Ovary (tissue), 9 donors: ENCODE measurements around the gene DGUOK. TPM values are rescaled to one million over a fixed set of nuclear protein-coding genes. Genes with fewer than 3 reads are reported as not detected.

Experiments used
- DNase-seq, 5 donors: peaks; one replicate each; pipeline ENCODE4 v3.0.0-alpha.2; 2019 to 2020
- H3K27ac ChIP-seq, 2 donors: fragments of 200-600 bp; one replicate each; pipeline versions ENCODE4 v1.5.1 to v1.8.0; 2019 to 2022
- H3K27me3 ChIP-seq: fragments of 200-600 bp; one replicate; pipeline ENCODE4 v1.8.0; 2022
- H3K36me3 ChIP-seq: fragments of 200-600 bp; sonication (generic); one replicate; pipeline ENCODE4 v1.5.1; 2019
- H3K4me1 ChIP-seq: one replicate; pipeline ENCODE4 v1.8.1; 2013; ENCODE audit warnings: mild to moderate bottlenecking, moderate library complexity; ENCODE audit not compliant: insufficient read depth
- H3K4me3 ChIP-seq: fragments of 200-600 bp; sonication (generic); one replicate; pipeline ENCODE4 v1.5.1; 2017
- H3K9me3 ChIP-seq, 2 donors: fragments of 200-600 bp in 1 of 2; sonication (generic) in 1 of 2; one replicate each; pipeline versions ENCODE4 v1.5.1 to v1.8.1; 2013 to 2019; ENCODE audit warnings: mild to moderate bottlenecking in 1 of 2, moderate library complexity in 1 of 2
- EP300 ChIP-seq: sonication (generic); formaldehyde crosslinking; IDR thresholded peaks from one replicate; pipeline ENCODE4 v1.6.1; 2017; ENCODE audit warnings: antibody characterized with exemption
- POLR2A ChIP-seq: fragments of 450-650 bp; IDR thresholded peaks from one replicate; pipeline ENCODE4 v1.6.1; 2017; ENCODE audit warnings: antibody characterized with exemption, mild to moderate bottlenecking, moderate library complexity
- WGBS, 3 donors: extraction: QIAGEN DNeasy Blood & Tissue Kit in 1 of 3; methylation state at CpG; one replicate each; pipeline versions ENCODE4 v1.1.5 to v1.1.7; 2013 to 2017; 5-methylcytosine and 5-hydroxymethylcytosine counted together
- intact Hi-C, 4 donors: fragments of 100-400 bp; cut with DNase I; formaldehyde crosslinking; loops; one replicate each; pipeline versions ENCODE4 v1.11.0 to v1.15.1; 2022 to 2023
- polyA plus RNA-seq, 2 donors: library from polyadenylated mRNA; stranded (reverse); fragments of 200-250 nt in 1 of 2; fragments of 350-450 nt in 1 of 2; fragmentation: Illumina TruSeq in 1 of 2; extraction: RNeasy Lipid Tissue Mini Kit (QIAGEN cat#74804) in 1 of 2; gene quantifications; one replicate each; pipeline ENCODE4 v1.2.3, GENCODE V29; 2013 to 2014
- total RNA-seq, 7 donors: library from RNA; depleted of rRNA in 2 of 7; stranded (reverse); fragments of >200 nt in 2 of 7; fragmentation: NEBNext Ultra II Directional in 3 of 7; extraction: Animal tissue kit (Norgen Biotek cat#: 25700) in 3 of 7; gene quantifications; one replicate each; pipeline versions ENCODE4 v1.1.0 to v1.2.4, GENCODE V29; 2016 to 2023
- TF ChIP-seq, protein P1 (sequence below), 3 donors: fragments of 450-650 bp in 2 of 3; fragments of 200-600 bp in 1 of 3; IDR thresholded peaks; one replicate each; pipeline versions ENCODE4 v1.5.1 to v1.8.0; 2016 to 2022; ENCODE audit warnings: antibody characterized with exemption in 3 of 3, mild to moderate bottlenecking in 1 of 3
- donor health status: DM: no; HTN: no; CAD: no; lungs with moderate emphysema.
- donor health status: DM: no; HTN: no; CAD: no.
- donor health status: Bipolar disorder and iron deficiency.
- donor health status: DM: yes; HTN: yes; CAD: no.
- donor health status: DM: no; HTN: no; CAD: no.
- donor health status: DM: yes; HTN: yes; CAD: no.

The DGUOK gene
- total and polyA plus RNA-seq, 9 donors = 45.8 to 84.1 (median 57.4) TPM

- Histone ChIP-seq H3K27me3 (no peaks in the 10 kb centered on the region), H3K4me3 (no peak overlapping the region), H3K4me1 (no peaks in the 10 kb centered on the region), H3K36me3 (no peaks in the 10 kb centered on the region), H3K9me3 (no peaks in the 10 kb centered on the region), H3K27ac (no peak overlapping the region)
- intact Hi-C loops = no loop called here
- WGBS, 3 donors = 81 to 86% (median 82%) methylated on average over 3 of the region's 3 CpGs
- DNase-seq = no peak
- TF ChIP-seq POLR2A (no peak), EP300 (no peak)
- TF ChIP-seq, protein P1, sequence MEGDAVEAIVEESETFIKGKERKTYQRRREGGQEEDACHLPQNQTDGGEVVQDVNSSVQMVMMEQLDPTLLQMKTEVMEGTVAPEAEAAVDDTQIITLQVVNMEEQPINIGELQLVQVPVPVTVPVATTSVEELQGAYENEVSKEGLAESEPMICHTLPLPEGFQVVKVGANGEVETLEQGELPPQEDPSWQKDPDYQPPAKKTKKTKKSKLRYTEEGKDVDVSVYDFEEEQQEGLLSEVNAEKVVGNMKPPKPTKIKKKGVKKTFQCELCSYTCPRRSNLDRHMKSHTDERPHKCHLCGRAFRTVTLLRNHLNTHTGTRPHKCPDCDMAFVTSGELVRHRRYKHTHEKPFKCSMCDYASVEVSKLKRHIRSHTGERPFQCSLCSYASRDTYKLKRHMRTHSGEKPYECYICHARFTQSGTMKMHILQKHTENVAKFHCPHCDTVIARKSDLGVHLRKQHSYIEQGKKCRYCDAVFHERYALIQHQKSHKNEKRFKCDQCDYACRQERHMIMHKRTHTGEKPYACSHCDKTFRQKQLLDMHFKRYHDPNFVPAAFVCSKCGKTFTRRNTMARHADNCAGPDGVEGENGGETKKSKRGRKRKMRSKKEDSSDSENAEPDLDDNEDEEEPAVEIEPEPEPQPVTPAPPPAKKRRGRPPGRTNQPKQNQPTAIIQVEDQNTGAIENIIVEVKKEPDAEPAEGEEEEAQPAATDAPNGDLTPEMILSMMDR (IDR thresholded peaks at IDR 0.05) = no peak
Measured at GRCh38 chr2:73918856-73919255, 7.8 kb upstream of the DGUOK start.

DNA sequence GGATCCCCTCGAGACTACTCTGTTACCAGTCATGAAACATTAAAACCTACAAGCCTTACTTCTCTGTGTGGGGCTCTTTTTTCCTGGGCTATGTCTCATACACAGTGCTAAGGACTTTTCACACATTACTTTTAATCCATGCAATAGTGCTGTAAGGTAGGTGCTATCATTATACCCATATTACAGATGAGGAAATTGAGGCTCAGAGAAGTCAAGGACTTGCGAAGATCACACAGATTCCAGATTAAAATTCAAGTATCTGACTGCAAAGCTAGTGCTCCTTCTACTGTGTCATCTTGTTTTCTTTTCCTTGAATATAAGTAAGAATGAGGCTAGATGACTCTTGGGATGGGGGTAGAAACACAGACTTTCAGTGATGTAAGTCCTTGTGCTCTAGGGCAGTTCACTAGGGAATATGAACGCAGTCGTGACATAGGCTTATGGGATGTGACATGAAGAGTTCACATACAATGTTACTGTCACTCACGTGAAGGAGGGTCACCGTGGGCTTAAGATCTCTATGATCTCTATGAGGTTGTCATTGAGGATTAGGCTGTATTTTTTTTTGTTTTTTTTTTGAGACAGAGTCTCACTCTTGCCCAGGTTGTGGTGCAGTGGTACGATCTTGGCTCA, 7.0 kb upstream of the DGUOK start:
- Histone ChIP-seq H3K9me3 (no peaks in the 10 kb centered on the region), H3K27ac (no peak overlapping the region), H3K4me1 (no peaks in the 10 kb centered on the region), H3K36me3 (no peaks in the 10 kb centered on the region), H3K4me3 (no peak overlapping the region), H3K27me3 (no peaks in the 10 kb centered on the region)
- TF ChIP-seq, protein P1 (IDR thresholded peaks at IDR 0.05) = no peak
- no peak for TF ChIP-seq EP300
- TF ChIP-seq POLR2A = no peak
- DNase-seq = no peak
- 86 to 90% (median 89%) methylated on average over 7 of the region's 7 CpGs for WGBS, 3 donors
- intact Hi-C loops = loop anchor here in 1 of 4 donors (10.0 kb wide), 1 partner anchor 85 kb away; no protein-coding TSS in a partner anchor

DNA sequence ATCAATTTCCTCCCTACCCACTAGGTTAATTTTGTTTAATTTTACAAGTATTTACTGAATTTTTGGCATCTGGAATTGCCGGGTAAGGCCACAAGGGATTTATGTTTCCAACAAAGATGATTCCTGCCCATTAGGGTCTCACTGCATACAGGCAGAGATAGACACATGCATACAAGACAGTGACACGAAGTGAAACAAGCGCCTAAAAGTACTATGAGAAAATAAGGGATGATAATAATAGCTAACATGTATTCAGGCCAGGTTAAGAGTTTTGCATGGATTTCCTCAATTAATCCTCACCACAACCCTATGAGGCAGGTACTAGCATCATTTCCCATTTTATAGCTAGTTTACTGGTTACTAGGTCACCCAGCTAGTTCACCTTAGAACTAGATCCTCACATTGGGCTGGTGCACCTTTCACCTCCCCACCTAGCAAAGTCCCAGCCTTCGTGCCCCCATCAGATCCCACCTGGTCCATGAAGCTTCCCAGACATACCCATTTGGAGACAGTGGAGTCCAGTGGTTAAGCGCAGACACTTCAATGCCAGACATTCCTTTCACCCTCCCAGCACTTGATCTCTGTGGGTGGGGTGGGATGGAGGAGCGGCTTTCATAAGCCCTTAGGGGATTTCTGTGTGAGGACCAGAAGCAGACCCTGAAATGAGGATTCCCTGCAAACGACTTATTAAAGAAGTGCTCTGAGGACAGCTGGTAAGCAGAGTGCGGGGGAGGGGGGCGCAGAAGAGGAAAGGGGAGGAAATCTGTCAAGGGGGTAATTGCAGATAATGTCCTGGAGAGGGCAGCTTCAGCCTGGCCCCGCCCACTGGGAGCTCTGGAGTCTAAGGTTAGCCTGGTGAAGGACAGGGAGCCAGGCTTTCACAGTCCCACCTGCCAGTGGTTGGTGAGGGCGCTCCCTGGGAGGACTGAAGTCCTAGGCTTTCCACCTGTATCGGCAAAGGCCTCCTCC, 5.8 kb upstream of the DGUOK start:
- H3K9me3 ChIP-seq = no peaks in the 10 kb centered on the region
- TF ChIP-seq EP300 (no peak), POLR2A (no peak)
- TF ChIP-seq, protein P1 (IDR thresholded peaks at IDR 0.05) = no peak
- H3K36me3 ChIP-seq = no peaks in the 10 kb centered on the region
- intact Hi-C loops = loop anchor here in 1 of 4 donors (10.0 kb wide), 1 partner anchor 86 kb away; no protein-coding TSS in a partner anchor
- no peak overlapping the region for H3K27ac ChIP-seq
- H3K4me1 ChIP-seq = no peaks in the 10 kb centered on the region
- no peaks in the 10 kb centered on the region for H3K27me3 ChIP-seq
- DNase-seq = no peak
- 34 to 42% (median 38%) methylated on average over 12 of the region's 12 CpGs for WGBS, 3 donors
- H3K4me3 ChIP-seq = no peak overlapping the region

DNA sequence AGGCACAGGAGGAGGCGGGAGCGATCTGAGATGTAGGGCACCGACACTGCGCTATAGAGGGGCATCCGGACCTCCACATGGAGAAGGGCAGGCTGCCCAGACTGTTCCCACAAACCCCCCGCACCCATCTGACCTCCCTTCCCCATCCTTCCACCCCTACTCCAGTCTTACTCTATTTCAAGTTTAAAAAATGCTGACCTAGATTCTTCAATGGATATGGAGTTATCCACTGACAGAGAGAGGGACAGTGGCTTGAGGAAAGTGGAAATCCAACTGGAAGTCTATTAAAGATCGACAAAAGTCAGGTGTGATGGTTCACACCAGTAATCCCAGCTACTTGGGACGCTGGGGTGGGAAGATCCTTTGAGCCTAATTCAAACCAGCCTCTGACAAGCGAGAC, 5.1 kb upstream of the DGUOK start:
- no peaks in the 10 kb centered on the region for H3K36me3 ChIP-seq
- no peak for TF ChIP-seq POLR2A
- TF ChIP-seq, protein P1 (IDR thresholded peaks at IDR 0.05) = no peak
- no peak for TF ChIP-seq EP300
- intact Hi-C loops = loop anchor here in 1 of 4 donors (10.0 kb wide), 1 partner anchor 87 kb away; no protein-coding TSS in a partner anchor
- no peaks in the 10 kb centered on the region for H3K4me1 ChIP-seq
- no peaks in the 10 kb centered on the region for H3K9me3 ChIP-seq
- H3K27me3 ChIP-seq = no peaks in the 10 kb centered on the region
- H3K4me3 ChIP-seq = no peak overlapping the region
- H3K27ac ChIP-seq = no peak overlapping the region
- WGBS, 3 donors = 71 to 77% (median 76%) methylated on average over 9 of the region's 9 CpGs
- no peak for DNase-seq
